AG09319 (cell line): ENCODE measurements around the gene HSP90AA1.

ENCODE experiments used
- DNase-seq: peaks from one replicate; pipeline ENCODE4 v3.0.0-alpha.2; 2010; ENCODE audit warnings: low read depth; ENCODE audit errors: extremely low read depth
- CTCF ChIP-seq: IDR thresholded peaks from 2 replicates; pipeline ENCODE4 v1.5.1; 2011; ENCODE audit warnings: low read depth, mild to moderate bottlenecking, inconsistent platforms, low read length, moderate library complexity

The HSP90AA1 gene

GRCh38 chr14:102050026-102050405 lies 36.8 kb downstream of the HSP90AA1 start:
- no peak for TF ChIP-seq CTCF
- DNase-seq = no peak

GRCh38 chr14:102049258-102050025 lies 37.4 kb downstream of the HSP90AA1 start:
- DNase-seq = no peak
- no peak for TF ChIP-seq CTCF

- no peak for DNase-seq
- TF ChIP-seq CTCF = no peak
These were observed 38.9 kb downstream of the HSP90AA1 start for GRCh38 chr14:102047808-102048540.

- peak; percentile 62 for DNase-seq
- peak; percentile 43 for TF ChIP-seq CTCF
These were observed 40.2 kb downstream of the HSP90AA1 start for GRCh38 chr14:102046337-102047278.

GRCh38 chr14:102044566-102044965 lies 42.3 kb downstream of the HSP90AA1 start:
- DNase-seq = no peak
- no peak for TF ChIP-seq CTCF

GRCh38 chr14:102043251-102044025 lies 43.4 kb downstream of the HSP90AA1 start:
- DNase-seq = no peak
- TF ChIP-seq CTCF = no peak
